DND-41 (cell line): Measurements from ENCODE around the gene NEU2.

Source experiments
- ATAC-seq: fragments of 200-7000 bp; cut with Tn5 transposase; 3 replicates; pipeline ENCODE4 v1.9.1; 2021; ENCODE audit warnings: low read depth; ENCODE audit not compliant: insufficient read depth
- DNase-seq: peaks from one replicate; pipeline ENCODE4 v3.0.0-alpha.2; 2020
- H2AFZ ChIP-seq: 2 replicates; pipeline ENCODE4 v1.6.0; 2012; ENCODE audit warnings: low read depth, low read length
- H3K27ac ChIP-seq: 2 replicates; pipeline ENCODE4 v1.5.1; 2012; ENCODE audit warnings: low read length, inconsistent platforms
- H3K27me3 ChIP-seq: fragments of 200-600 bp; sonication (generic); 2 replicates; pipeline ENCODE4 v1.6.0; 2012; ENCODE audit warnings: low read length, mild to moderate bottlenecking, inconsistent platforms; ENCODE audit not compliant: insufficient read depth, poor library complexity
- H3K36me3 ChIP-seq: 2 replicates; pipeline ENCODE4 v1.5.1; 2012; ENCODE audit warnings: low read length, inconsistent platforms; ENCODE audit not compliant: insufficient read depth
- H3K4me1 ChIP-seq: 2 replicates; pipeline ENCODE4 v1.5.1; 2012; ENCODE audit warnings: mild to moderate bottlenecking, low read length; ENCODE audit not compliant: insufficient read depth
- H3K4me2 ChIP-seq: 2 replicates; pipeline ENCODE4 v1.6.0; 2012; ENCODE audit warnings: mild to moderate bottlenecking, moderate library complexity, low read length, inconsistent platforms; ENCODE audit not compliant: insufficient read depth
- H3K4me3 ChIP-seq, 2 experiments: fragments of 200-600 bp in 1 of 2; shearing (Covaris generic) in 1 of 2; 2 replicates each; pipeline ENCODE4 v1.5.1; 2012 to 2016; ENCODE audit warnings: inconsistent platforms in 2 of 2, low read length in 2 of 2, mild to moderate bottlenecking in 2 of 2, low read depth in 1 of 2, moderate library complexity in 1 of 2
- H3K79me2 ChIP-seq: 2 replicates; pipeline ENCODE4 v1.6.0; 2012; ENCODE audit warnings: low read length, inconsistent platforms; ENCODE audit not compliant: insufficient read depth
- H3K9ac ChIP-seq: 2 replicates; pipeline ENCODE4 v1.6.0; 2012; ENCODE audit warnings: low read depth, mild to moderate bottlenecking, inconsistent platforms, low read length, moderate library complexity
- H3K9me3 ChIP-seq: 2 replicates; pipeline ENCODE4 v1.5.1; 2012; ENCODE audit warnings: low read length, moderate library complexity, mild to moderate bottlenecking, inconsistent platforms; ENCODE audit not compliant: insufficient read depth, severe bottlenecking
- H4K20me1 ChIP-seq: 2 replicates; pipeline ENCODE4 v1.6.0; 2012; ENCODE audit warnings: low read length; ENCODE audit not compliant: insufficient read depth
- CTCF ChIP-seq: IDR thresholded peaks from 2 replicates; pipeline ENCODE4 v1.5.1; 2012; ENCODE audit warnings: borderline replicate concordance, low read length, moderate library complexity, mild to moderate bottlenecking; ENCODE audit not compliant: poor library complexity, severe bottlenecking; ENCODE audit errors: extremely low read depth
- EZH2 ChIP-seq: IDR thresholded peaks from 3 replicates; pipeline ENCODE4 v1.6.1; 2012; ENCODE audit warnings: borderline replicate concordance, low read depth, mild to moderate bottlenecking, moderate library complexity, low read length, inconsistent platforms; ENCODE audit not compliant: severe bottlenecking

Gene NEU2

GRCh38 chr2:233034091-233034882 lies 1.8 kb downstream of the NEU2 start:
- Histone ChIP-seq H3K9me3 (peaks cover 4% of the 10 kb centered on the region), H3K4me3 (no peak overlapping the region), H3K9ac (no peak overlapping the region), H3K27me3 (no peaks in the 10 kb centered on the region), H3K4me1 (no peaks in the 10 kb centered on the region), H3K27ac (no peak overlapping the region), H4K20me1 (no peaks in the 10 kb centered on the region), H3K36me3 (no peaks in the 10 kb centered on the region), H2AFZ (no peak overlapping the region), H3K79me2 (no peaks in the 10 kb centered on the region), H3K4me2 (no peak overlapping the region)
- DNase-seq (no peak), ATAC-seq (no peak)
- TF ChIP-seq EZH2: no peak
- TF ChIP-seq CTCF: no peak

- ATAC-seq (no peak), DNase-seq (no peak)
- no peak overlapping the region for H3K4me3 ChIP-seq
- H3K9ac ChIP-seq: no peak overlapping the region
- H2AFZ ChIP-seq: no peak overlapping the region
- H3K4me2 ChIP-seq: no peak overlapping the region
- TF ChIP-seq EZH2 (no peak), CTCF (no peak)
- H3K79me2 ChIP-seq: no peaks in the 10 kb centered on the region
- H3K27ac ChIP-seq: no peak overlapping the region
- no peaks in the 10 kb centered on the region for H3K36me3 ChIP-seq
- no peaks in the 10 kb centered on the region for H3K27me3 ChIP-seq
- H3K4me1 ChIP-seq: no peaks in the 10 kb centered on the region
- H3K9me3 ChIP-seq: peaks cover 4% of the 10 kb centered on the region
- H4K20me1 ChIP-seq: no peaks in the 10 kb centered on the region
These were observed 3.1 kb downstream of the NEU2 start for GRCh38 chr2:233035426-233036161.

- Histone ChIP-seq H3K27me3 (no peaks in the 10 kb centered on the region), H2AFZ (no peak overlapping the region), H3K79me2 (no peaks in the 10 kb centered on the region), H3K4me2 (no peak overlapping the region), H4K20me1 (no peaks in the 10 kb centered on the region), H3K36me3 (no peaks in the 10 kb centered on the region), H3K27ac (no peak overlapping the region), H3K9me3 (peaks cover 4% of the 10 kb centered on the region), H3K4me1 (no peaks in the 10 kb centered on the region), H3K9ac (no peak overlapping the region), H3K4me3 (no peak overlapping the region)
- no peak for ATAC-seq
- DNase-seq: no peak
- TF ChIP-seq EZH2: no peak
- no peak for TF ChIP-seq CTCF
These were observed 3.8 kb downstream of the NEU2 start for GRCh38 chr2:233036162-233036838.
